ENCODE results near the gene CELA3B. TPM values are rescaled to one million over a fixed set of nuclear protein-coding genes. Genes with fewer than 3 reads are reported as not detected.
A peak's percentile ranks its signal among the peaks of the same experiment; 100 is the strongest.

CELA3B gene
- total and polyA plus RNA-seq, 2 donors (not counting 1 experiment from before 2014, with no cell fraction given), result not detected

GRCh38 chr1:21930629-21931170, 46.1 kb upstream of the CELA3B start:
- Histone ChIP-seq H2AFZ (ENCODE audit: low read length) (no peak overlapping the region), H3K36me3 (ENCODE audit: control insufficient read depth, insufficient read depth, low read length) (peaks cover 4% of the 10 kb centered on the region), H4K20me1 (ENCODE audit: control insufficient read depth, extremely low read depth, insufficient read depth, low read length) (no peaks in the 10 kb centered on the region), H3K27me3 (ENCODE audit: control insufficient read depth, insufficient read depth, low read length) (no peaks in the 10 kb centered on the region), H3K4me1 (ENCODE audit: control insufficient read depth, extremely low read depth, insufficient read depth, low read length) (peaks cover 56% of the 10 kb centered on the region), H3K9me3 (ENCODE audit: control insufficient read depth, insufficient read depth, low read depth, low read length) (no peaks in the 10 kb centered on the region), H3K4me3 (replicated peaks in 1 of 4; ENCODE audit: control extremely low read depth in 1 of 4, insufficient read depth in 1 of 4, low read depth in 3 of 4, low read length in 4 of 4) (no peak overlapping the region), H3K9ac (ENCODE audit: insufficient read depth, low read length) (peak overlapping the region; percentile 63), H3K27ac (ENCODE audit: insufficient read depth, low read length) (peak overlapping the region; percentile 95), H3K4me2 (ENCODE audit: extremely low read depth, insufficient read depth, low read length) (peak overlapping the region; percentile 58), H3K79me2 (ENCODE audit: control insufficient read depth, insufficient read depth, low read length) (peaks cover 67% of the 10 kb centered on the region)
- TF ChIP-seq, protein P1, sequence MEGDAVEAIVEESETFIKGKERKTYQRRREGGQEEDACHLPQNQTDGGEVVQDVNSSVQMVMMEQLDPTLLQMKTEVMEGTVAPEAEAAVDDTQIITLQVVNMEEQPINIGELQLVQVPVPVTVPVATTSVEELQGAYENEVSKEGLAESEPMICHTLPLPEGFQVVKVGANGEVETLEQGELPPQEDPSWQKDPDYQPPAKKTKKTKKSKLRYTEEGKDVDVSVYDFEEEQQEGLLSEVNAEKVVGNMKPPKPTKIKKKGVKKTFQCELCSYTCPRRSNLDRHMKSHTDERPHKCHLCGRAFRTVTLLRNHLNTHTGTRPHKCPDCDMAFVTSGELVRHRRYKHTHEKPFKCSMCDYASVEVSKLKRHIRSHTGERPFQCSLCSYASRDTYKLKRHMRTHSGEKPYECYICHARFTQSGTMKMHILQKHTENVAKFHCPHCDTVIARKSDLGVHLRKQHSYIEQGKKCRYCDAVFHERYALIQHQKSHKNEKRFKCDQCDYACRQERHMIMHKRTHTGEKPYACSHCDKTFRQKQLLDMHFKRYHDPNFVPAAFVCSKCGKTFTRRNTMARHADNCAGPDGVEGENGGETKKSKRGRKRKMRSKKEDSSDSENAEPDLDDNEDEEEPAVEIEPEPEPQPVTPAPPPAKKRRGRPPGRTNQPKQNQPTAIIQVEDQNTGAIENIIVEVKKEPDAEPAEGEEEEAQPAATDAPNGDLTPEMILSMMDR (conservative IDR thresholded peaks at IDR 0.05 in 1 of 2, IDR thresholded peaks at IDR 0.05 in 1 of 2; ENCODE audit: low read depth in 1 of 2, low read length in 2 of 2), result no peak
- no peak for TF ChIP-seq EZH2 (IDR thresholded peaks at IDR 0.05; ENCODE audit: low read length, missing control alignments)
- no peak for DNase-seq (ENCODE audit: low read depth in 2 of 2)

DNA sequence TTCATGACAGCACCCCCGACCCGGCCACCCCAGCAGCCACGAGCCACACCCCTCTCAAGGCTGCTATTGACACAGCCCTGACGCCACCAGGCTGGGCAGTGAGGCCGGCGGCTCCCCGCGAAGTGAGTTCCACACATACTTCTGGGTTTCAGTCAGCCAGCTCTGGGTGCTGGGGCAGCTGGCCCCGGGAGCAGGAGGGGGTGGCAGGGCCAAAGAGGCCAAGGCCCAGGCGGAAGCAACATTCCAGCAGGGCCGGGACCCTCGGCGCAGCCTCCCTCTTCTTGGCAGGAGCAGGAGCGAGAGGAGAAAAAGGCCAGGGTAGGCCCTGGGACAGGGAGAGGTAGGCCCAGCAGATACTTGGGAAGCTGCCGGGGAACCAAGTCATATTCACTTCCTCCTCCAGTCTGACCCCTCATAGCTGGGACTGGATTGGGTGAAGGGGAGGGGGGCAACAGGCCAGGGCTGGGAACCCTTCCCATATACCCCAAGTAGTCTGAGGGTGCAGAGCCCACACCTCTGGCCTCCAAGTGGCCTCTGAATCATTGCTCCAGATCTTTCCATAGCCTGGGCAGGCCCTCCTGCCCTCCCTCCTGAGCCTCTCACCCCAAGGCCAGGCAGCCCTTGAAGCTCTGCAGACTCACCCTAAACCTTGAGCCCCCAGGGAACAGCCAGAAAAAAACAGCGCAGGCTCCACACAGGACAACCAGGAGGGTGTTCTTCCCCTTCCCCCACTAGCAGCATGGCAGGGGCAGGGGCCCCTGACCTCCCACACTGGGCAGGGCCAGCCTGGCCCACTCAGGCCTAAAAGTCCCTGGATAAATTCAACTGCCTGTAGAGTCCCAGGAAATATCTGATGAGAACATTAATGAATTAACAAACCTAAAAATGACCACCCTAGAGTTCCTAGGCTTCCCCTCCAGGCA, 45.4 kb upstream of the CELA3B start:
- Histone ChIP-seq H3K27ac (ENCODE audit: insufficient read depth, low read length) (peak overlapping the region; percentile 95), H3K79me2 (ENCODE audit: control insufficient read depth, insufficient read depth, low read length) (peaks cover 68% of the 10 kb centered on the region), H3K4me1 (ENCODE audit: control insufficient read depth, extremely low read depth, insufficient read depth, low read length) (peaks cover 50% of the 10 kb centered on the region), H3K9ac (ENCODE audit: insufficient read depth, low read length) (peak overlapping the region; percentile 64), H4K20me1 (ENCODE audit: control insufficient read depth, extremely low read depth, insufficient read depth, low read length) (no peaks in the 10 kb centered on the region), H3K4me3 (replicated peaks in 1 of 4; ENCODE audit: control extremely low read depth in 1 of 4, insufficient read depth in 1 of 4, low read depth in 3 of 4, low read length in 4 of 4) (no peak overlapping the region), H3K27me3 (ENCODE audit: control insufficient read depth, insufficient read depth, low read length) (no peaks in the 10 kb centered on the region), H2AFZ (ENCODE audit: low read length) (no peak overlapping the region), H3K36me3 (ENCODE audit: control insufficient read depth, insufficient read depth, low read length) (peaks cover 4% of the 10 kb centered on the region), H3K4me2 (ENCODE audit: extremely low read depth, insufficient read depth, low read length) (peak overlapping the region; percentile 58), H3K9me3 (ENCODE audit: control insufficient read depth, insufficient read depth, low read depth, low read length) (no peaks in the 10 kb centered on the region)
- DNase-seq (ENCODE audit: low read depth in 2 of 2), result peak; percentile 88 to 95
- TF ChIP-seq EZH2 (IDR thresholded peaks at IDR 0.05; ENCODE audit: low read length, missing control alignments), result no peak

DNA sequence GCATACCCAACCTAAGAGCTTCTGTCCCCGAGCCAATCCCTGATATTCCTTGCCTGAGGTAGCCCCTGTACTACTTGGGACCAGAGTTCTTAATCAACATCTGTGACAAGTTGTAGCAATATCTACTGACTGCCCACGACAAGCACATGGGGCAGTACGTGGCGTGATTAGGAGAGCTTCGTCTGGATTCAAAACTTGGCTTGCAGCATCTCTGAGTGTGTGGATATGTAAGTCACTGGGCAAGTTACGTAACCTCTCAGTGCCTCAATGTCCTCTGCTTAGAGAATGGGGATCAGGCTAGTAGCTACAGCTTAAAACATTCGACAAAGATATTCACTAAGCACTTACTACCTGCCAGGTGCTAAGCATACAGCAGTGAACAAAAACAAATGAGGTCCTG, 44.7 kb upstream of the CELA3B start:
- TF ChIP-seq EZH2 (IDR thresholded peaks at IDR 0.05; ENCODE audit: low read length, missing control alignments), result no peak
- TF ChIP-seq, protein P1 (conservative IDR thresholded peaks at IDR 0.05 in 1 of 2, IDR thresholded peaks at IDR 0.05 in 1 of 2; ENCODE audit: low read depth in 1 of 2, low read length in 2 of 2), result no peak
- Histone ChIP-seq H3K36me3 (ENCODE audit: control insufficient read depth, insufficient read depth, low read length) (peaks cover 4% of the 10 kb centered on the region), H3K9me3 (ENCODE audit: control insufficient read depth, insufficient read depth, low read depth, low read length) (no peaks in the 10 kb centered on the region), H2AFZ (ENCODE audit: low read length) (no peak overlapping the region), H3K4me3 (replicated peaks in 1 of 4; ENCODE audit: control extremely low read depth in 1 of 4, insufficient read depth in 1 of 4, low read depth in 3 of 4, low read length in 4 of 4) (no peak overlapping the region), H3K27me3 (ENCODE audit: control insufficient read depth, insufficient read depth, low read length) (no peaks in the 10 kb centered on the region), H3K4me2 (ENCODE audit: extremely low read depth, insufficient read depth, low read length) (peak overlapping the region; percentile 54), H4K20me1 (ENCODE audit: control insufficient read depth, extremely low read depth, insufficient read depth, low read length) (no peaks in the 10 kb centered on the region), H3K79me2 (ENCODE audit: control insufficient read depth, insufficient read depth, low read length) (peaks cover 72% of the 10 kb centered on the region), H3K4me1 (ENCODE audit: control insufficient read depth, extremely low read depth, insufficient read depth, low read length) (peaks cover 47% of the 10 kb centered on the region), H3K9ac (ENCODE audit: insufficient read depth, low read length) (peak overlapping the region; percentile 64), H3K27ac (ENCODE audit: insufficient read depth, low read length) (peak overlapping the region; percentile 95)
- DNase-seq (ENCODE audit: low read depth in 2 of 2), result peak; percentile 75 to 87
